Fibroblast of peridontal ligament (primary cell): ENCODE results near the gene HSF2BP.
"Not testable (repeated sequence)": the region's sequence is repeated elsewhere in the genome, so short reads cannot be mapped to it uniquely, and the experiment has no call there.

Experiments
- DNase-seq: peaks from one replicate; pipeline ENCODE4 v3.0.0-alpha.2; 2010; ENCODE audit errors: extremely low read depth

Gene HSF2BP

GRCh38 chr21:43597540-43598250 is 61.6 kb downstream of the HSF2BP start:
- DNase-seq: no peak

DNA sequence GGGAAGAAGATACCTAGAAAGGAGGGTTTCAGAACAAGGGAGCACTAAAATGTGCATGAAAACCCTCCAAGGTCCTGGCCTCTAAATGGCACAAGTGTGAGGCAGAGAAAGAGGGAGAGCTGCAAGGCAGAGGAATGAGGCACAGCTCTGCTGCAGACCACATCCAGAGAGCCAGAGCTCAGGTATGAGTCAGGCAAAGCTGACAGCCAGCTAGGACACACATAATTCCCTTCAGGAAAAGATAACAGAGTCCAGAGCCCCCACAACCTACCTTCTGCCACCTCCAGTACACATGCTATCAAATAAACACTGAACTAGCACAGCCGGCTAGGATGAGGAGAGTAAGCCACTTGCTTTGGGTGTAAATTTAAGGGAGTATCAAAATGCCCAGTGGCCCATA is 62.2 kb downstream of the HSF2BP start:
- no peak for DNase-seq

- DNase-seq: no peak
These were observed 62.7 kb downstream of the HSF2BP start for GRCh38 chr21:43596616-43597015.

DNA sequence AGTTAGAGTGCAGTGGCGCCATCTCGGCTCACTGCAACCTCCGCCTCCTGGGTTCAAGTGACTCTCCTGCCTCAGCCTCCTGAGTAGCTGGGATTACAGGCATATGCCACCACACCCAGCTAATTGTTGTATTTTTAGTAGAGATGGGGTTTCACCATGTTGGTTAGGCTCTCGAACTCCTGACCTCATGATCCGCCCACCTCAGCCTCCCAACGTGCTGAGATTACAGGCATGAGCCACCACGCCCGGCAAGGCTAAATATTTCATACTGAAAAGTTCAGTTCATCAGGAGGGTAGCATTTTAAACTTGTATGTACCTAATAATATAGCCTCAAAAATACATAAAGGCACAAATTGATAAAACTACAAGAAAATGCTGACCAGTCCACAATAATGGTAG is 63.5 kb downstream of the HSF2BP start:
- not testable (repeated sequence) for DNase-seq

- DNase-seq: no peak
These were observed 66.2 kb downstream of the HSF2BP start for GRCh38 chr21:43593078-43593477.

GRCh38 chr21:43591571-43591970 is 67.7 kb downstream of the HSF2BP start:
- peak; percentile 74 for DNase-seq

- no peak for DNase-seq
These were observed 69.1 kb downstream of the HSF2BP start for GRCh38 chr21:43590194-43590593.

DNA sequence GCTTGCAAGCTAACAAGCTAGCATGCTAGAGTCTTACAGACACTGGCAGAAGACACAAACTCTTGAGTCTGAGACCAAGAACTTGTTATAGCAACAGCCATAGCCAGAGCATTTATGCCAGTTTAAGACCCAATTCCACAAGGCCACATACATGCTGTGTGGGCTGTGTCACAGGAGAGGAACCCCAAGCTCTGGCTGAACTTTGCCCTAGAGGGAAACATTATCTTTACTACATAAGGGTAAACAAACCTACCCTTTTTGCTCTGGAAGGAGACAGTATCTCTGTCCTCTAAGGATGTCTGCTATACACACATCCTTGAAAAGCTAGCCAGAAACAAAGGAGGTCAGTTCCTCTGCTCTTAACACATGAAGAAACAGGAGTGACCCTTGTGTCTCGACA is 70.3 kb downstream of the HSF2BP start:
- no peak for DNase-seq

GRCh38 chr21:43585924-43586413 is 73.3 kb downstream of the HSF2BP start:
- DNase-seq: peak; percentile 99

- DNase-seq: no peak
These were observed 73.8 kb downstream of the HSF2BP start for GRCh38 chr21:43585514-43585913.

DNA sequence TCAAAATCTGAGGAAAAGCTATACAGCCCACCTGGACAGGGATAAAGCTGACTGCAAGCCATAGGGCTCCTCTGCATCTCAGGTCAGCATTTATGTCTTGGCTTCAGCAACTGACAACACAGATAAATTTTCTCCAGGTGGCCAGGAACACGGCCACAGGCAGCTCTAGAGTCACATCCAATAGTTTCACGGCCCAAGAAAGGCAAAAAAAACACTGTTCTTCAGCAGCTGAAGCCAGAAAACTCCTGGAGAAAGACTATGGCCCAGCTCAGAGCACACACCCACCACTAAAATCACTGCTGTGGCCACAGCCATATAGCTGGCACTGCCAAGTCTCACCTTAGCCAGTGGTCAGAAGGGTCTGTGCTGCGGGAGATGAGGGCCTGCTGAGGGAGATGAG is 77.8 kb downstream of the HSF2BP start:
- DNase-seq: no peak

DNA sequence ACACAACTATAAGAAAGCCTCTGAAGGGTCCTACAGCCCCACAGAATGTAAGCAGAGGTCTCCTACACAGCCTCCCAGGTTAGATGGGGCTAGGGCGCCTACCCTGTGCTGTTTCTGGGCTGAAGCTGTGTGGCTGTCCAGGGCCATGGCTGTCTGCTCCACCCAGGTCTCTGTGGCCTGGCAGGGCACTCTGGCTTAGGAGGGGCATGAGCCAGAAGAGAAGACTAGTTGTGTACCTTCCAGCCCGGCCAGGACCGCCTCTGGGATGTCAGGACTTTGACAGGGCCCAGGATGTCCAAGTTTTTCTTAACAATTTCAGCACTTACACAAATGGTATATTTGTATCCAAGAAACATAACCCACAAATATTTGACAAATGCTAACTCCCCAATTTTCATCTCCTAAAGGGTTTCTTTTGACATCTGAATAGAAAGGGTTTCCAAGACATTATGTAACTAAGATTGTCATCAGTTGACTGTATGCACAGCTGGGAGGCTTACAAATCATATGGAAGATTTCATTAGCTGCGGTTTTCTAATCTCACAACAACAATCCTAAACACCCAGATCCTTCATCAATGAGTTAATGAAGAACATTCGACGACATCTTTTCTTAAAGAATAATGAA is 80.5 kb downstream of the HSF2BP start:
- peak; percentile 56 for DNase-seq

GRCh38 chr21:43575473-43575844 is 83.8 kb downstream of the HSF2BP start:
- DNase-seq: no peak

DNA sequence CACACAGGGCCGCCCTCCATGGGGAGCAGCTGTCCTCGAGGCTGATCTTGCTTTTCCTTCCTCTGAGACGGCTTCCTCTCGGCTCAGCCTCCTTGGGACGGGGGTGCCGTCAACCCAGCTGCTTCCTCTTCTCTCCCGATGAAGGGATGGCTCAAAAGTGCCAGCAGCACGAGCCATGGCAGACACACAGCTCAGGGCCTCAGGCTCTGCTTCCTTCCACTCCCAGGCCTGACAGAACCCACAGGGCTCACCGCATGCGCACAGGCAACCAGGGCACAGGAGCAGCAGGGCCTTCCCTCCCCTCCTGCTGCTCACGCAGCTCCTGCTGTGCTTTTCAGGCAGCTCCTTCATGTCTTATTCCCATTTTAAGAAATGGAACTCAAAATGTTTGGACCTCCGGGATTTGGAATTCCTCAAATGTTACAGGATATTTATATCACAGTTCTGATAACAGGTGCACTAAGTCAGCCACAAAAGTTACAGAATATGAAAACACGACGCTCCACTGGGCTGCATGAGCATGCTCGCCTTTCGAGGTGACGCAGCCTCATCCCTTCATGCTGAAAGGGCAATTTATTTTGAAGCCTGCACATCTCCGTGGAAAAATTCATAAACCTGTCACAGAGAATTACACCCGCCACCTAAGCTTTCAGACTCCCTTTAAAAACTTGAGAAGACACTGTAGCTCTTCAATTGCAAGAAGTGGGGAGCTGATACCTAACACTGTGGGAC is 84.4 kb downstream of the HSF2BP start:
- DNase-seq: no peak

DNA sequence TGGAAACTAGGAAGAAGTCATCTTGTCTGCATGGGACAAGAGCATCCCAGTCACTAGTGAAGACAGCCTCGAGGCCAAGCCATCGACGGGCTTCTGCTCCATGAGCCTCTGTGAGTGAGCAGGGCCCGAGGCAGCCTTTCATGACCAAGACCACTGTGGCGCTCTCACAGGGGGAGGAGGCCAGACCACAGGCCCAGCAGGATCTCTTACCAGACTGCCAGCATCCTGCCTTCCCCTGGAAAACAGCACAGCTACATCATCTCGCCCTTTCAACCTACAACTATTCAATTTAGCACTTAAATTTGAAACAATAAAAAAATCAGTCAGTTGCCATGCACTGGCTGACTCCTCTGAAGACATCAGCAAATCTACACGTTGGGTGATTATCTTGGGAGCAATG is 85.4 kb downstream of the HSF2BP start:
- DNase-seq: no peak

GRCh38 chr21:43572446-43572845 is 86.8 kb downstream of the HSF2BP start:
- no peak for DNase-seq

DNA sequence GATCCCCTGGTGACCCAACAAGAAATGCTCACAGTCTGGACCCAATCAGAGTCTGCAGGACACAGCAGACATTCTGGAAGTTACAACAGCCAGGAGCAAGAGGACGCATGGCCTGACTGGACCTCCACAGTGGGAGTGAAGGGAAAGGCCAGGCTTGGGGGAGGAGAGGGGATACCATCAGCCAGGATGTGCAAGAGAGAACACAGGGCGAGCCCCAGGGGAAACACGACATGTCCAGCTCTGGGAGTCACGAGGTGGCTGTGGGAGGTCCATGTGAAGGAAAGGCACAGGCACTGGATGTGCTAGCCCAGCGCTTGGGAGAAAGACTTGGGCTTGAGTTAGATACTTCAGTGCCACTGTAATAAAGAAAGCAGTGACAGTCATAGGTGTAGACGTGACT is 87.3 kb downstream of the HSF2BP start:
- no peak for DNase-seq

DNA sequence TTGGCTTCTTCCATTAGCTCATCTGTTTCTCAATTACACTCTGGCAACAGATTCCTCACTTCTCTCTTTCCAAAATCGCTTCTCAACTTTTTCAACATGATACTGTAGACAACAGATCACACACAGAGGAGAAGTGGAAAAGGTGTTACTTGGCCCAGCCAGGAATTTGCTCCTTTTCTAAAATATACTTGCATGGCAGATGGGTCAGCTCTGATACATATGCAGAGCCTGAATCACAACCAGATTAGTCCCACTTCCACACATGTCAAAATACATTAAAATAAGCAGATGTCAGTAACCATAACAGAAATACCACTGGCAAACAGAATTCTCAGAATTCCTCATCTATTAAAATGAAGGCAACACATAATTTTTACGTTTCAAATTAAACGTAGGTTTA is 89.1 kb downstream of the HSF2BP start:
- not testable (repeated sequence) for DNase-seq

DNA sequence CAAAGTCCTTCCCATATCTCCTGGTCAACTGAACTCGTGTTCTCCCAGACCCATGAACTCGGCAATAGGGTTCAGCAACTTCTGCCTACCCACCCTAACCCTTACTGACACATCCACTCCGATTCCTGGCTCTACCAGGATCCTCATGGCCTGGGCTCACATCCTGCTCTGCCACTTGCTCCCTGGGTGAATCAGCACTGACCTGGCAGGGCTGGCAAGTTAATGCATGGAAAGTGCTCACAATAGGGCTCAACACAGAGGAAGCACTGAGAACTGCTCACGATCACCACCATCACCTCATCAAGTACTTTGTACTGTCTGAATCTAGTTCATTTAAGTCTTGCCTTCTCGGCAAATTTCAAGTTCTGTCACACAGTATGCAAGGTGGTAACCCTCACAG is 96.8 kb downstream of the HSF2BP start:
- DNase-seq: not testable (repeated sequence)

- DNase-seq: not testable (repeated sequence)
These were observed 118.7 kb downstream of the HSF2BP start for GRCh38 chr21:43540561-43540960.

DNA sequence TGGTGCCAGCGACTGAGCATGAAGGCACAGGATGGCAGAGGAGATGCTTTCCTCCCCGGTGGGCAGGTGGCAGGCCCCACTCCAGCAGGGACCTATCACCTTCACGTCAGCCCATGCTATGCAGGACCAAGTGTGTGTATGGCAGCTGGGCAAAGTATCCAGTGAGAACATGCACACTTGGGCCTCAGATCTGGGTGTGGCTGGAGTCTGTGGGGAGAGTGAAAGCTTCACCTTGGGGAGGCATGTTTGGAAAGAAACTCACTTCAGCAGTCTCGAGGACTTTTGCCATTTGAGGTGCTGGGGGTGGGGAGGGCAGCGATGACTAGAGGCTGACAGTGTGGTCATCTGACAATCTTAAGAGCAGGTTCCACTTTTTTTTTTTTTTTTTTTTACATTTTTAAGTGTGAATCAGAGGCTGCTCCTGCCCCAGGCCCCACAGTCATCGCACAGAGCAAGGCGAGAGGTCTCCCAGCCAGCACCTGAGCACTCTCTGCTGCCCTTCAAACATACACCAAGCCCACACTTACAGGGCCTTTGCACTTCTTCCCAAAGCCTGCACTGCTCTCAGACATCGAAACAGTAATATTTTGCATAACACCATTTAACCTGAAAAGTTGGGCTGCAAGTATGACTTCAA is 136.7 kb downstream of the HSF2BP start:
- DNase-seq: not testable (repeated sequence)

GRCh38 chr21:43517701-43518100 is 141.6 kb downstream of the HSF2BP start:
- DNase-seq: not testable (repeated sequence)
